ENCODE results near the gene GTF3C2. TPM values are rescaled to one million over a fixed set of nuclear protein-coding genes. Genes with fewer than 3 reads are reported as not detected.
"Not testable (repeated sequence)": the region's sequence is repeated elsewhere in the genome, so short reads cannot be mapped to it uniquely, and the experiment has no call there.

GTF3C2 gene
- total and polyA plus RNA-seq, 2 of the 13 experiments (the other 11 are each of a cell fraction or from before 2014, with no cell fraction given) = 77.5 to 130 TPM

DNA sequence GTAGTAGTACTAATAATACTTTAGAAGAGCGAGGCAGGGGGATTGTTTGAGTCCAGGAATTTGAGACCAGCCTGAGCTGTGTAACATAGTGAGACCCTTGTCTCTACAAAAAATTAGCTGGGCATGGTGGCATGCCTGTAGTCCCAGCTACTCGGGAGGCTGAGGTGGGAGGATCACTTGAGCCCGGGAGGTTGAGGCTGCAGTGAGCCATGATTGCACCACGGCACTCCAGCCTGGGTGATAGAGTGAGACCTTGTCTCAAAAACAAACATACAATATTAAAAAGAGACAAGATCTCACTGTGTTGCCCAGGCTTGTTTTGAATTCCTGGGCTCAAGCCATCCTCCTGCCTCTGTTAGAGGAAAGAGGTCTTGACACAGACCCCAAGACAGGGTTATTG lies 56.0 kb downstream of the GTF3C2 start:
- DNase-seq (ENCODE audit: low spot score); H3K36me3 ChIP-seq (replicated peaks in 1 of 2; ENCODE audit: control insufficient read depth in 1 of 2, insufficient read depth in 2 of 2, low read length in 2 of 2); in situ Hi-C loops (cut with HindIII; ENCODE audit: extremely low pct_ligation_motif_present, low pct_unique_long_range_greater_than_20kb); H4K20me1 ChIP-seq (ENCODE audit: insufficient read depth, low read length); CTCF ChIA-PET (ENCODE audit: low intra/inter-chr PET ratio, low total read pairs); H3K27me3 ChIP-seq (ENCODE audit: control insufficient read depth in 1 of 2, insufficient read depth in 2 of 2, low read length in 2 of 2); BruUV-seq (replicated peaks); H3K27ac ChIP-seq (ENCODE audit: extremely low read length, insufficient read depth, low read length); intact Hi-C loops (cut with micrococcal nuclease; ENCODE audit: unreplicated experiment); H2AFZ ChIP-seq (ENCODE audit: low read length); H3K4me3 ChIP-seq (replicated peaks in 1 of 3; ENCODE audit: insufficient read depth in 1 of 3, low read depth in 2 of 3, low read length in 3 of 3); H3K4me2 ChIP-seq (ENCODE audit: low read depth, low read length); POLR2A ChIA-PET; FAIRE-seq; H3K9me3 ChIP-seq (ENCODE audit: low read length); H3K9ac ChIP-seq (ENCODE audit: insufficient read depth, low read depth, low read length); H3K79me2 ChIP-seq (ENCODE audit: insufficient read depth, low read length); ATAC-seq: not testable (repeated sequence)
- TF ChIP-seq, protein P1, sequence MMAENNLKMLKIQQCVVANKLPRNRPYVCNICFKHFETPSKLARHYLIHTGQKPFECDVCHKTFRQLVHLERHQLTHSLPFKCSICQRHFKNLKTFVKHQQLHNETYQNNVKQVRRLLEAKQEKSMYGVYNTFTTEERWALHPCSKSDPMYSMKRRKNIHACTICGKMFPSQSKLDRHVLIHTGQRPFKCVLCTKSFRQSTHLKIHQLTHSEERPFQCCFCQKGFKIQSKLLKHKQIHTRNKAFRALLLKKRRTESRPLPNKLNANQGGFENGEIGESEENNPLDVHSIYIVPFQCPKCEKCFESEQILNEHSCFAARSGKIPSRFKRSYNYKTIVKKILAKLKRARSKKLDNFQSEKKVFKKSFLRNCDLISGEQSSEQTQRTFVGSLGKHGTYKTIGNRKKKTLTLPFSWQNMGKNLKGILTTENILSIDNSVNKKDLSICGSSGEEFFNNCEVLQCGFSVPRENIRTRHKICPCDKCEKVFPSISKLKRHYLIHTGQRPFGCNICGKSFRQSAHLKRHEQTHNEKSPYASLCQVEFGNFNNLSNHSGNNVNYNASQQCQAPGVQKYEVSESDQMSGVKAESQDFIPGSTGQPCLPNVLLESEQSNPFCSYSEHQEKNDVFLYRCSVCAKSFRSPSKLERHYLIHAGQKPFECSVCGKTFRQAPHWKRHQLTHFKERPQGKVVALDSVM (CRISPR knock-in tag; IDR thresholded peaks at IDR 0.05) = peak; percentile 80
- peaks cover 51% of the 10 kb centered on the region for H3K4me1 ChIP-seq (ENCODE audit: insufficient read depth, low read length)
- 62% methylated on average over 4 of the region's 4 CpGs for WGBS (ENCODE audit: low lambda C conversion rate)

DNA sequence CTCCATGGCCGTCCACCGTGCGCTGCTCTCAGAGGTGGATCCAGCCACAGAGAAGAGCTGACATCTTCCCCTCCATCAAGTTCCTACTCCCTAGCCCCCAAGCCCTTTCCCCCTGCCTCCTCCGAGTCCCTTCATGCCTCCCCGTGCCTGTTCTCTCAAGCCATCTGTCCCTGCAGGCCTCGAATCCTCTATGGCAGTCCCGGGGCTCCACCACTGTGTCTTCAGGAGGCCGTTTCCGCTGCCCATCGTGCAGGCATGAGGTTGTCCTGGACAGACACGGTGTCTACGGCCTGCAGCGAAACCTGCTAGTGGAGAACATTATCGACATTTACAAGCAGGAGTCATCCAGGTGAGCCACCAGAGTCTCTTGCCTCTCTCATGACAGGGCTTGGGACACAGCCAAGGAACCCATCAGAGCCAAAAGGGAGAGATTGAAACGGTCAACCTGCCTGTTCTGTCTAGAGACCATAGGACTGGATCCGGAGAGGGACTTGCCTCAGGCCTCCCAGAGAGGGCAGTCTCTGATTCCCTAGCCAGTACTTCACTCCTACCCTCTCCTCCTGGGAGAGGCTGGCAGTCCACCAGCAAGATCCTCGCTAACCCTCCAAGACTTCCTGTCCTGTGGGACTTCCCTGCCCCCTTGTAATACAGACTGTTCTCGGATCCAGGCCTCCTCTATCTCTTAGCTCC lies 58.0 kb downstream of the GTF3C2 start:
- Histone ChIP-seq H3K27ac (ENCODE audit: extremely low read length, insufficient read depth, low read length) (no peak overlapping the region), H3K79me2 (ENCODE audit: insufficient read depth, low read length) (no peaks in the 10 kb centered on the region), H3K4me3 (replicated peaks in 1 of 3; ENCODE audit: insufficient read depth in 1 of 3, low read depth in 2 of 3, low read length in 3 of 3) (no peak overlapping the region), H2AFZ (ENCODE audit: low read length) (no peak overlapping the region), H3K4me2 (ENCODE audit: low read depth, low read length) (peak overlapping the region; percentile 23; the same call in 1 of the 2 replicates), H3K4me1 (ENCODE audit: insufficient read depth, low read length) (peaks cover 69% of the 10 kb centered on the region), H3K9ac (ENCODE audit: insufficient read depth, low read depth, low read length) (0 out of 2 replicates have a peak overlapping the region, but pooled peaks have one; percentile 6), H3K36me3 (replicated peaks in 1 of 2; ENCODE audit: control insufficient read depth in 1 of 2, insufficient read depth in 2 of 2, low read length in 2 of 2) (no peaks in the 10 kb centered on the region), H3K27me3 (ENCODE audit: control insufficient read depth in 1 of 2, insufficient read depth in 2 of 2, low read length in 2 of 2) (no peaks in the 10 kb centered on the region; a peak in 1 of 5 replicates), H4K20me1 (ENCODE audit: insufficient read depth, low read length) (no peaks in the 10 kb centered on the region), H3K9me3 (ENCODE audit: low read length) (no peaks in the 10 kb centered on the region)
- CTCF ChIA-PET (ENCODE audit: low intra/inter-chr PET ratio, low total read pairs) = no interaction called here
- BruUV-seq (replicated peaks) = no TSS peak
- POLR2A ChIA-PET = interaction anchor here (1.2 kb wide), 1 partner anchor 24 kb away, joined by 4 read pairs; the partner anchor contains the start of gene MPV17
- DNase-seq (ENCODE audit: low spot score) (no peak), FAIRE-seq (no peak), ATAC-seq (peak; percentile 62)
- intact Hi-C loops (cut with micrococcal nuclease; ENCODE audit: unreplicated experiment) = no loop called here
- in situ Hi-C loops (cut with HindIII; ENCODE audit: extremely low pct_ligation_motif_present, low pct_unique_long_range_greater_than_20kb) = no loop called here
- 60% methylated on average over 18 of the region's 18 CpGs for WGBS (ENCODE audit: low lambda C conversion rate)
- TF ChIP-seq ZNF788 (CRISPR knock-in tag; IDR thresholded peaks at IDR 0.05; ENCODE audit: borderline replicate concordance) (0 out of 2 replicates have a peak, but pooled peaks have one; percentile 32), MAZ (IDR thresholded peaks at IDR 0.05; ENCODE audit: borderline replicate concordance, low read depth, low read length) (no peak), MAZ (CRISPR knock-in tag; IDR thresholded peaks at IDR 0.05; ENCODE audit: low read depth) (no peak), ZFX (CRISPR knock-in tag; IDR thresholded peaks at IDR 0.05; ENCODE audit: low read depth) (0 out of 2 replicates have a peak, but pooled peaks have one; percentile 32), ZNF562 (CRISPR knock-in tag; IDR thresholded peaks at IDR 0.05; ENCODE audit: borderline replicate concordance) (no peak), SP1 (IDR thresholded peaks at IDR 0.05) (no peak), SP1 (CRISPR knock-in tag; IDR thresholded peaks at IDR 0.05) (no peak)
- TF ChIP-seq, protein P2, sequence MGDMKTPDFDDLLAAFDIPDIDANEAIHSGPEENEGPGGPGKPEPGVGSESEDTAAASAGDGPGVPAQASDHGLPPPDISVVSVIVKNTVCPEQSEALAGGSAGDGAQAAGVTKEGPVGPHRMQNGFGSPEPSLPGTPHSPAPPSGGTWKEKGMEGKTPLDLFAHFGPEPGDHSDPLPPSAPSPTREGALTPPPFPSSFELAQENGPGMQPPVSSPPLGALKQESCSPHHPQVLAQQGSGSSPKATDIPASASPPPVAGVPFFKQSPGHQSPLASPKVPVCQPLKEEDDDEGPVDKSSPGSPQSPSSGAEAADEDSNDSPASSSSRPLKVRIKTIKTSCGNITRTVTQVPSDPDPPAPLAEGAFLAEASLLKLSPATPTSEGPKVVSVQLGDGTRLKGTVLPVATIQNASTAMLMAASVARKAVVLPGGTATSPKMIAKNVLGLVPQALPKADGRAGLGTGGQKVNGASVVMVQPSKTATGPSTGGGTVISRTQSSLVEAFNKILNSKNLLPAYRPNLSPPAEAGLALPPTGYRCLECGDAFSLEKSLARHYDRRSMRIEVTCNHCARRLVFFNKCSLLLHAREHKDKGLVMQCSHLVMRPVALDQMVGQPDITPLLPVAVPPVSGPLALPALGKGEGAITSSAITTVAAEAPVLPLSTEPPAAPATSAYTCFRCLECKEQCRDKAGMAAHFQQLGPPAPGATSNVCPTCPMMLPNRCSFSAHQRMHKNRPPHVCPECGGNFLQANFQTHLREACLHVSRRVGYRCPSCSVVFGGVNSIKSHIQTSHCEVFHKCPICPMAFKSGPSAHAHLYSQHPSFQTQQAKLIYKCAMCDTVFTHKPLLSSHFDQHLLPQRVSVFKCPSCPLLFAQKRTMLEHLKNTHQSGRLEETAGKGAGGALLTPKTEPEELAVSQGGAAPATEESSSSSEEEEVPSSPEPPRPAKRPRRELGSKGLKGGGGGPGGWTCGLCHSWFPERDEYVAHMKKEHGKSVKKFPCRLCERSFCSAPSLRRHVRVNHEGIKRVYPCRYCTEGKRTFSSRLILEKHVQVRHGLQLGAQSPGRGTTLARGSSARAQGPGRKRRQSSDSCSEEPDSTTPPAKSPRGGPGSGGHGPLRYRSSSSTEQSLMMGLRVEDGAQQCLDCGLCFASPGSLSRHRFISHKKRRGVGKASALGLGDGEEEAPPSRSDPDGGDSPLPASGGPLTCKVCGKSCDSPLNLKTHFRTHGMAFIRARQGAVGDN (CRISPR knock-in tag; IDR thresholded peaks at IDR 0.05) = peak; percentile 45
